HG02571 (cell line): ENCODE results near the gene WNT5B.

Source experiments
- ATAC-seq: cut with Tn5 transposase; IDR thresholded peaks from one replicate; pipeline ENCODE4 v1.9.1; 2021; ENCODE audit warnings: mild to moderate bottlenecking, moderate library complexity; ENCODE audit not compliant: unreplicated experiment

The WNT5B gene

GRCh38 chr12:1628666-1629337 is at the start of gene WNT5B:
WNT5B (plus strand) TSS chr12:1629231; CDS start chr12:1631355, 2,124 bp downstream.
- ATAC-seq: no peak

- ATAC-seq: no peak
Measured at GRCh38 chr12:1579651-1580435, 49.2 kb upstream of the WNT5B start.

DNA sequence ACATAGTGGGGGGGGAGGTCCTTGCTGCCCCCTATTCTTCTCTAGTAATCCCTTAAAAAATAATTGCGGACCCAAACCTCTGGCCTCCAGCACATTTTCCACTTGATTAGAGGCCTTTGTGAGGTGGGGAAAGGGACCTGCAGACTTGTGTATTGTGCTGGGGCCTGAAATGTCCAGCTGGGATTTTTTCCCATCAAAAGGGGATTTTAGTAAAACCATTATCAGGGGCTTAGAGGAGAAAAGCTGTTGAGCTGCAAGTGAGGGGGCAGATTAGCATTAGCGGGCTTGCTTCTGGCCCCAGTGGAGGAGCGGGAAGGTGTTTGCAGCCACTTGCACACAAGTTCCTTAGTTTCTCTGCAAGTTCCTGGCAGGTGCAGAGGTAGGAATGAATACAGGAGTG is 48.5 kb upstream of the WNT5B start:
- no peak for ATAC-seq

DNA sequence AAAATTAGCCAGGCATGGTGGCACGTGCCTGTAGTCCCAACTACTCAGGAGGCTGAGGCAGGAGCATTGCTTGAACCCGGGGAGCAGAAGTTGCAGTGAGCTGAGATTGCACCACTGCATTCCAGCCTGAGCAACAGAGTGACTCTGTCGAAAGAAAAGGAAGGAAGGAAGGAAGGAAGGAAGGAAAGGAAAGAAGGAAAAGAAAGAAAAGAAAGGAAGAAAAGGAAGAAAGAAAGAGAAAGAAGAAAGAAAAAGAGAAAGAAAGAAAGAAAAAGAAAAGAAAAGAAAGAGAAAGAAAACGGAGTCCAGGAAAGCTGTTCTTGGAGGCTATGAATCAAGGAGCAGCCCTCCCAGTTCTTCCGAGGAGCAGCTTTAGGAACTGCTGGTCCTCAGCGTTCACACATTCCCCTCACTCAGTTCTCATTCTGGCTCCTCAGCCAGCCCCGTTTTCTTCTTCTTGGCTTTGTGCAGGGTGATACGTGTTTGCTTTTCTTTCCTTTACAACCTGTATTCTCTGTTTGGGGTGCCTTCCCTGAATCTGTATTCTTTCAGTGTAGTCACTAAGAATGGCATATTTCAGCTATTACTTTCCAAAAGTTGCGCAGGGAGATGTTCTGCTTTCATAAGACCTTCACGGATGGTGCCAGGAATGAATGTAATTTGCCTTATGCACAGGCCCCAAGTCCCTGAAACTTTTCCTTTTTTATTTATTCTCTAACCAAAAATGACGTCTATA is 46.9 kb upstream of the WNT5B start:
- ATAC-seq: no peak

GRCh38 chr12:1582709-1583050 is 46.4 kb upstream of the WNT5B start:
- ATAC-seq: no peak

- no peak for ATAC-seq
Measured at GRCh38 chr12:1583421-1584078, 45.5 kb upstream of the WNT5B start.

DNA sequence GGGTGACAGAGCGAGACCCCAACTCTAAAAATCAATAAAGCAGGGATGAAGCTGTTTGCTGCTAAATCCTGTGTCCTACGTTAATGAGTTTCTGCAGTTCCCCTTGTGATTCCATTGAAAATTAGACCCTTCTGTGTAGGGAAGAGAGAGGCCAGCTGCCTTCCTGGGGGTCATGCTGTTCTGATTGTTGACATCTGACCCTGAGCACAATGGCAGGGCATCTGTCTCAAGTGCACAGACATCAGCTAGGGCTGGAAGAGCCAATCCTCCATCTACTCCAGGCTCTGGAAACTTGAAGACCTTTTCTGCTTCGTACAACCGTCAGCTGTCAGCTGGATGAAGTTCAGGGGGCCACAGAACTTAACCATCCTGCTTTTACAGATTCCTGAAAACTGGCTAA is 44.7 kb upstream of the WNT5B start:
- ATAC-seq: no peak

GRCh38 chr12:1587927-1588574 is 41.0 kb upstream of the WNT5B start:
- no peak for ATAC-seq

DNA sequence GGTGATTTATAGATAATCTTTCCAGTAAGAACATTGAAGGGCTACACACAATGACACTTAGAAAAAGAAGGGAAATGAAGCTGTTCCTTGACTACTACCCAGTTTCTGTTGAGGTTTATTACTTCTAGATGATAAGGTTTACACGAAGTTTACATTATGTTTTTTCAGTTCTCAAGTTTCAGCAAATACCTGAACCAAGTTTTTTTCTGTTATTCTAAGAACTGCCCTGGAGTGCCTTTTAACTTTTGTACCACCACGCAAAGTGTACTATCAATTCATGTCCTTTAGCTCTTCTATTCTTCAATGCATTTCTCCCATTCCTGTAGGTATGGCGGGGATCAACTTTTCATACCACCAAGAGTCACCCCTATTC is 40.5 kb upstream of the WNT5B start:
- ATAC-seq: no peak

DNA sequence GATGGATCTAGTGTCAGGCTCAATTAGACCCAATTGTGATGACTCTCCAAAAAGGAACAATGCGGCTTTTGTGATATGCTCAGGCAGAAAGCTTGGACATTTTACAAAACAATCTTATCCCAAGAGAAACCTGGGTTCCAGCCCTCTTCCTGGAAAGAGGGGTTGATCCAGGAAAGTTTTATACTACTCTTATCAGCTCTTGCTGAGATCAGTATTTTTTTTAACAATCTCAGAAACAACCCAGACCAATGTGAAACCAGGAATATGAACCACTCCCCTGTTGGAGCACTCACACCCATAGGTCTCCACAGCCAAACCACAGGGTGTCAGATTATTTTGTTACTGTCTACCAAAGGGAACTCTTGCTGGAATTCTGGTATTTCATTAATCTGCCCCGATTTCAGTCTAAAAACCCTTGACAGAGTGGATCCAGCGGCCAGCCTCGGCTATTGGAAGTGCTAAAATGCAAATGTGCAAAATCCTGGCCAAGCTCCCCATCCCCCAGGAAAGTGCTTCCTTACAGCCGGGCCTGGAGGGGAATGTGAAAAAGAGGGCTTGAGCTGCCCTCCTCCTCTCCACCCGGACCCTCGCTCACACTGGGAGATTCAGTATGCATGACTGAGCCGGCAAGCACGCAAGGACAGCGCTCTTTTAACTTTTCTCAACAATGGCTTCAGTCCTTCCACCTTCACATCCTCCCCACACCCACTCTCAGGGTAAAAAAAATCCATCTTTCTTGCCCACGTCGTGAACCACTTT is 38.6 kb upstream of the WNT5B start:
- no peak for ATAC-seq

- ATAC-seq: no peak
Measured at GRCh38 chr12:1591034-1591433, 38.0 kb upstream of the WNT5B start.

DNA sequence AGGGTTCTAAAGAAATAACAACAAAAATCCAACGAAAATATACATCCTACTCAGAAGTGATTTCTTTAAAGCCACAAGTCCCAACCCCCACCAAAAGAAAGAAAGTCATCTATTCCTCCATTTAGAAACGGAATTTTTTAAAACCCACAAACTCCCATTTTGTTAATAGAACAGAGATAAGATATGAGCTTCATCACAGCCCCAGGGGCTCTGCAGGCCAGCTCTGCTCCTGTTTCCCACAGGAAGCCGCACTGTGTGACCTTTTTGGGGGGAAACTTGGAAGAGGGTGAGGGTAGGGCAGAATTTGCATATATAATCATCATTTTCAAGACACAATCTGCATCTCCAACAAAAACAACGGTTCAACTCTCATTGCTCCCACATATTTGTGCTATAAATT is 37.5 kb upstream of the WNT5B start:
- ATAC-seq: no peak

DNA sequence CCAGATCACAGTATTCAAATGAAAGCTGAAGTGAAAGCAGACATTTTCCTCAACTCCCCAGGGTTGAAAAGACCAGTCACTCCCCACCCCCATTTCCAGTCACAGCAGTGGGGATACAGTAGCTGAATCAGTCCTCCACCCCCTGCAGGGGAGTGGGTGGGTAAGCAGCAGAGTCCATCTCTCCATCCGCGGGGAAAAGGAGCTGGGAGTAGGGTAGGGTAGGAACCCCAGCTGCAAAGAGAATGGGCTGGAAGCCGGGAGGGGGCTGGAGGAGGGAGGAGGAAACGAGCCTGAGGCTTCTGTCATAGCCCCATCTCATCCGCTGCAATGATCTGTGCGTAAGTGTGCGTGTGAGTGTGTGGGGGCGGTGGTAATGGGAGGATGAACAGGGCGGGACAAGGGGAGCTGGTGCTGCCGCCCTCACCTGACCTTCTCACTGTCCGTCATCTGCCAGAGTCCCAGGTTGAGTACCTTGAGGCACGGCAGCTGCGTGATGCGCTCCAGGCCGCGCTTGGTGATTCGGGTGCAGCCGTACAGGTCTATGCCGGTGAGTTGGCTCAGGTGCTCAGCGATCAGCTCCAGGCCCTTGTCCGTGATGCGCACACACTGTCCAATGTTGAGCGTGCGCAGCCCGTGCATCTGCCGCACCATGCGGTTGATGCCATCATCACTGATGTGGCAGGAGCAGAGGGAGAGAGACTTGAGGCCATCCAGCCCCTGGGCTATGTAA is 36.4 kb upstream of the WNT5B start:
- ATAC-seq: peak; percentile 26

DNA sequence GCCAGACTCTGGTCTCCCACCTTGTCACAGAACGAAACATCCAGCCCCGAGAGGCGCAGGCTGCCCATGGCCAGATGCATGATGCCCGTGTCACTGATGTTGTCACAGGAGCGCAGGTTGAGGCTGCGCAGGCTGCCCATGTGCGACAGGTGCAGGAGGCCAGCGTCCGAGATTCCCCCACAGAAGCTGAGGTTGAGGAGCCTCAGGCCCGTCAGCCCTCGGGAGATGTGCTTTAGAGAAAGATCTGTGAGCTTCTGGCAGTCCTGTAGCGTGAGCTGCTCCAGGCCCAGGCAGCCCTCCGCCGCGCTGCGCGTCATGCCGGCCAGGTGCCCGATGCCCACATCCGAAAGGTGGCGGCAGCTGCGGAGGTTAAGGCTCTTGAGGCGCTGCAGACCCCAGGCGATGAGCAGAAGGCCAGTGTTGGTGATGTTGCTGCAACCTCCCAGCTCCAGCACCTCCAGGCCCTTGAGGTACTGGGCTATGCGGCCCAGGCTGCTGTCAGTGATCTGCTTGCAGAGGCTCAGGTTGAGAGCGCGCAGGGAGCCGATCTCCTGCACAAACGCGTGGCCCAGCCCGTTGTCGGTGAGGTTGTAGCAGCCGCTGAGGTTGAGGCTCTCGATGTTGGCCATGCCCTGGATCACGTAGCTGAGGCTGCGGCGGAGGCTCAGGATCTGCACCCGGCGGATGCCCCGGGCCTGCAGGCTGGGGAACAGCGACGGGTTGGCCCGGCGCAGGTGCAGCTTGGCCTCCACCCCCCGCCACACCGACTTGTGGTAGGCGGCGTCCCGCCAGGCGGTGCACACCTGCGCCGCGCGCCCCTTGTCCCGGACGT is 35.6 kb upstream of the WNT5B start:
- ATAC-seq: peak; percentile 28

GRCh38 chr12:1594006-1594260 is 35.1 kb upstream of the WNT5B start:
- ATAC-seq: peak; percentile 55

DNA sequence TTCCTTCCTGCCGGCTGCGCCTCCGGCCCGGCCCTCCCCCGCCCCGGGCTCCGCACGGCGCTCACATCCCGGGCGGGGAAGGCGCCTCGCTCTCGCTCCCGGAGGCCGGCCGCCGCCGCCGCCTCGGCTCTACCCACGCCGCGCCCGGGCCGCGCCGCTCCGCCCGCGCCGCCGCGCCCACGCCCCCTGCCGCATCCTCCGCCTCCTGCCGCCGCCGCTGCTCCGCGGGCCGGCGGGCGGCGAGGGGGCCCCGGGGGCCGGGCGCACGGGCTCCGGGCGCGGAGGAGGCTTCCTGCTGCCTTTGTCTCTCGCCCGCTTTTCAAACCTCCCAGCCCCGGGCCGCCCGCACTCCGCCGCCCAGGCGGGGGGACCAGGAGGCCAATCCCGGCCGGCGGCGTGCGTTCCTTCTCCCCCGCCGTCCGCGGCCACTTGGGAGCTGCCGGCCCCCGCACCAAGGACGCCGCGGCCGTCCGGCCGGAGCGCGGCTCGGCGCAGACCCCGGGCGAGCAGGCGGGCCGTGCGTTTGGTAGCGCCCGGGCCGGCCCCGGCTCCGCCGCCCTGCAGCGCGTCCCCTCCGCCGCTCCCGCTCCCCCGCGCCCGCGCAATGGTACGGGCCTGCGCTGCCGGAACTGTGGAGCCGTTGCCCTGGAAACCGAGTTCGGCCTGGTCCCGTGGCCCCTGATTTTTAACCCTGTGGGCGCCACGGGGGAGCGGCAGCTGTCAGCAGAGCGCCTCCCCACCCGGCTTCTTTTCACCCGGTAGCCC is 34.6 kb upstream of the WNT5B start, which contains the start of gene FBXL14:
Gene FBXL14, minus strand, starts transcription at position 321 of the 765 bp plus-strand sequence. CDS start 515 bp downstream, outside the sequence.
- peak; percentile 53 for ATAC-seq

GRCh38 chr12:1595026-1595561 is 33.9 kb upstream of the WNT5B start:
- no peak for ATAC-seq
